K562 (cell line): ENCODE data around the gene BECN2. TPM values are rescaled to one million over a fixed set of nuclear protein-coding genes. Genes with fewer than 3 reads are reported as not detected.
A peak's percentile ranks its signal among the peaks of the same experiment; 100 is the strongest.

Source experiments
- ATF7 ChIP-seq: fragments of 450-650 bp; IDR thresholded peaks from 2 replicates; pipeline ENCODE4 v1.7.1; 2014; ENCODE audit warnings: mild to moderate bottlenecking, moderate library complexity
- BMI1 ChIP-seq: fragments of 150-350 bp; IDR thresholded peaks from 2 replicates; pipeline ENCODE4 v1.6.1; 2014; ENCODE audit warnings: low read length
- DIDO1 ChIP-seq: fragments of 450-650 bp; IDR thresholded peaks from 2 replicates; pipeline ENCODE4 v1.6.1; 2016; ENCODE audit warnings: low read depth, missing biosample characterization, missing genetic modification characterization
- HNRNPLL ChIP-seq: fragments of 200-400 bp; formaldehyde crosslinking; IDR thresholded peaks from 2 replicates; pipeline ENCODE4 v1.6.1; 2017; ENCODE audit warnings: low read length, low read depth, mild to moderate bottlenecking; ENCODE audit not compliant: poor library complexity, severe bottlenecking
- ILF3 ChIP-seq: fragments of 450-650 bp; IDR thresholded peaks from 2 replicates; pipeline ENCODE4 v1.6.1; 2018; ENCODE audit warnings: antibody characterized with exemption, mild to moderate bottlenecking, moderate library complexity, borderline replicate concordance
- JUNB ChIP-seq: fragments of 450-650 bp; formaldehyde crosslinking; conservative IDR thresholded peaks from 2 replicates; pipeline ENCODE4 v1.4.0; 2020; ENCODE audit warnings: mild to moderate bottlenecking
- L3MBTL2 ChIP-seq: fragments of 450-650 bp; IDR thresholded peaks from 2 replicates; pipeline ENCODE4 v1.6.1; 2016; ENCODE audit warnings: mild to moderate bottlenecking, moderate library complexity
- MEIS2 ChIP-seq: fragments of 450-650 bp; IDR thresholded peaks from 2 replicates; pipeline ENCODE4 v1.6.1; 2014; ENCODE audit warnings: mild to moderate bottlenecking; ENCODE audit not compliant: partially characterized antibody
- SMARCB1 ChIP-seq: IDR thresholded peaks from 2 replicates; pipeline ENCODE4 v1.6.1; 2011; ENCODE audit warnings: improper control_type of control experiment, low read depth; ENCODE audit not compliant: insufficient read length
- SP2 ChIP-seq: IDR thresholded peaks from 2 replicates; pipeline ENCODE4 v1.6.1; 2011; ENCODE audit warnings: mild to moderate bottlenecking, low read depth, low read length, moderate library complexity; ENCODE audit not compliant: poor library complexity, severe bottlenecking; ENCODE audit errors: extremely low read depth
- SRSF9 ChIP-seq: fragments of 200-400 bp; formaldehyde crosslinking; IDR thresholded peaks from 2 replicates; pipeline ENCODE4 v1.6.1; 2017; ENCODE audit warnings: low read depth, low read length, borderline replicate concordance
- TBP ChIP-seq: optimal IDR thresholded peaks from 2 replicates; pipeline ENCODE3; 2011; ENCODE audit warnings: low read depth, low read length, improper control_type of control experiment
- ZNF197 ChIP-seq: fragments of 200-800 bp; sonication (Bioruptor generic); IDR thresholded peaks from 2 replicates; pipeline ENCODE4 v1.6.1; 2016; ENCODE audit warnings: low read depth, missing genetic modification characterization, missing compliant biosample characterization
- ZNF280A ChIP-seq: fragments of 450-650 bp; IDR thresholded peaks from 2 replicates; pipeline ENCODE4 v1.6.1; 2018; ENCODE audit warnings: mild to moderate bottlenecking, low read depth; ENCODE audit not compliant: partially characterized antibody
- ZNF347 ChIP-seq: fragments of 450-650 bp; formaldehyde crosslinking; IDR thresholded peaks from 2 replicates; pipeline ENCODE4 v1.4.0; 2020; ENCODE audit warnings: low read depth, mild to moderate bottlenecking, moderate library complexity
- ZNF696 ChIP-seq: fragments of 250-450 bp; sonication (Bioruptor Pico); conservative IDR thresholded peaks from 2 replicates; pipeline ENCODE4 v1.4.0; 2020; ENCODE audit warnings: mild to moderate bottlenecking, moderate library complexity
- polyA plus RNA-seq, 8 experiments: library from polyadenylated mRNA; depleted of rRNA in 4 of 8; stranded (reverse) in 5 of 8; unstranded in 3 of 8; fragments of >200 nt; fragmentation: Nextera tagmentation in 2 of 8; fragmentation: Illumina TruSeq in 1 of 8; extraction: Ambion mirVana in 2 of 8; extraction: Trizol in 1 of 8; gene quantifications; 2 replicates each; pipeline versions ENCODE4 v1.2.1 to v1.2.3, GENCODE V29; 2011 to 2014; ENCODE audit warnings: inconsistent platforms in 1 of 8, missing spikeins in 1 of 8
- total RNA-seq, 7 experiments: library from RNA; depleted of rRNA in 6 of 7; stranded (reverse); fragments of >200 nt in 6 of 7; fragmentation: Illumina TruSeq in 2 of 7; extraction: Trizol in 2 of 7; gene quantifications; 2 replicates each; pipeline versions ENCODE4 v1.2.1 to v1.2.3, GENCODE V29; 2011 to 2021; ENCODE audit warnings: low replicate concordance in 1 of 7
- TF ChIP-seq, protein P1 (sequence below), 2 experiments: fragments of 450-650 bp; IDR thresholded peaks; 2 replicates each; pipeline ENCODE4 v1.6.1; 2018; ENCODE audit warnings: mild to moderate bottlenecking in 2 of 2, low read depth in 1 of 2; ENCODE audit not compliant: partially characterized antibody in 2 of 2
- TF ChIP-seq, protein P2 (sequence below): fragments of 450-650 bp; IDR thresholded peaks from 2 replicates; pipeline ENCODE4 v1.6.1; 2018; ENCODE audit not compliant: partially characterized antibody

Gene BECN2
- total and polyA plus RNA-seq, 9 of the 15 experiments (the other 6 are each of a cell fraction or from before 2014, with no cell fraction given): not detected

DNA sequence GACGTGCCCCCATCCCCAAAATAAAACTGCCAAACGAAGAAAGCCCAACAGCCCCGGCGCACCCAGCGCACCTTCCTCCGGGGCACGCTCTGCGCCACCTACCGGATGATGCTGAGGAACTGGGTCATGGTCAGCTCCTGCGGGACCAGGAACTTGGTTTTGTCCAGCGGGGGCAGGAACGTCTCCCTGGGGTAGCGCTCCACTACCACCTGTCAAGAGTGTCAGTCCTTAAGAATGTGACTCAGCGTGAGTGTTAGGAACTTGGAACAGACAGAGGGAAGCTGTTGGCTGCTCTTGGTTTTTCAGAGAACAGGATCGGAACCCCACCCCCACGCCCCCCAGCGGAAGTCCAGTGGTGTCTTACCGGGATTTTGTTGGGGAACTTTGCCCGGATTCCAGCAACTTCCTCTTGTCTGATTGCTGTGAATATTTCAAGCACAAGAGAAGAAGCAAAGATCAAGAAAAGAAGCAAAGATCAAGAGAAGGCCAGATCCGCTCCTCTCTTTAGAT, 40.9 kb downstream of the BECN2 start (continued):
- 0 out of 2 replicates have a peak, but pooled peaks have one; percentile 31 for TF ChIP-seq DIDO1 (tag)
- TF ChIP-seq, protein P1, sequence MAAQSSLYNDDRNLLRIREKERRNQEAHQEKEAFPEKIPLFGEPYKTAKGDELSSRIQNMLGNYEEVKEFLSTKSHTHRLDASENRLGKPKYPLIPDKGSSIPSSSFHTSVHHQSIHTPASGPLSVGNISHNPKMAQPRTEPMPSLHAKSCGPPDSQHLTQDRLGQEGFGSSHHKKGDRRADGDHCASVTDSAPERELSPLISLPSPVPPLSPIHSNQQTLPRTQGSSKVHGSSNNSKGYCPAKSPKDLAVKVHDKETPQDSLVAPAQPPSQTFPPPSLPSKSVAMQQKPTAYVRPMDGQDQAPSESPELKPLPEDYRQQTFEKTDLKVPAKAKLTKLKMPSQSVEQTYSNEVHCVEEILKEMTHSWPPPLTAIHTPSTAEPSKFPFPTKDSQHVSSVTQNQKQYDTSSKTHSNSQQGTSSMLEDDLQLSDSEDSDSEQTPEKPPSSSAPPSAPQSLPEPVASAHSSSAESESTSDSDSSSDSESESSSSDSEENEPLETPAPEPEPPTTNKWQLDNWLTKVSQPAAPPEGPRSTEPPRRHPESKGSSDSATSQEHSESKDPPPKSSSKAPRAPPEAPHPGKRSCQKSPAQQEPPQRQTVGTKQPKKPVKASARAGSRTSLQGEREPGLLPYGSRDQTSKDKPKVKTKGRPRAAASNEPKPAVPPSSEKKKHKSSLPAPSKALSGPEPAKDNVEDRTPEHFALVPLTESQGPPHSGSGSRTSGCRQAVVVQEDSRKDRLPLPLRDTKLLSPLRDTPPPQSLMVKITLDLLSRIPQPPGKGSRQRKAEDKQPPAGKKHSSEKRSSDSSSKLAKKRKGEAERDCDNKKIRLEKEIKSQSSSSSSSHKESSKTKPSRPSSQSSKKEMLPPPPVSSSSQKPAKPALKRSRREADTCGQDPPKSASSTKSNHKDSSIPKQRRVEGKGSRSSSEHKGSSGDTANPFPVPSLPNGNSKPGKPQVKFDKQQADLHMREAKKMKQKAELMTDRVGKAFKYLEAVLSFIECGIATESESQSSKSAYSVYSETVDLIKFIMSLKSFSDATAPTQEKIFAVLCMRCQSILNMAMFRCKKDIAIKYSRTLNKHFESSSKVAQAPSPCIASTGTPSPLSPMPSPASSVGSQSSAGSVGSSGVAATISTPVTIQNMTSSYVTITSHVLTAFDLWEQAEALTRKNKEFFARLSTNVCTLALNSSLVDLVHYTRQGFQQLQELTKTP (IDR thresholded peaks at IDR 0.05; ENCODE audit: low read depth in 1 of 2, partially characterized antibody in 2 of 2): peak in 1 of 2 experiments; percentile 62
- TF ChIP-seq ZNF280A: no peak
- TF ChIP-seq TBP: no peak
- no peak for TF ChIP-seq ZNF696 (CRISPR knock-in tag)
- no peak for TF ChIP-seq BMI1
- no peak for TF ChIP-seq SRSF9
- TF ChIP-seq SP2: no peak
- no peak for TF ChIP-seq JUNB
- TF ChIP-seq, protein P2, sequence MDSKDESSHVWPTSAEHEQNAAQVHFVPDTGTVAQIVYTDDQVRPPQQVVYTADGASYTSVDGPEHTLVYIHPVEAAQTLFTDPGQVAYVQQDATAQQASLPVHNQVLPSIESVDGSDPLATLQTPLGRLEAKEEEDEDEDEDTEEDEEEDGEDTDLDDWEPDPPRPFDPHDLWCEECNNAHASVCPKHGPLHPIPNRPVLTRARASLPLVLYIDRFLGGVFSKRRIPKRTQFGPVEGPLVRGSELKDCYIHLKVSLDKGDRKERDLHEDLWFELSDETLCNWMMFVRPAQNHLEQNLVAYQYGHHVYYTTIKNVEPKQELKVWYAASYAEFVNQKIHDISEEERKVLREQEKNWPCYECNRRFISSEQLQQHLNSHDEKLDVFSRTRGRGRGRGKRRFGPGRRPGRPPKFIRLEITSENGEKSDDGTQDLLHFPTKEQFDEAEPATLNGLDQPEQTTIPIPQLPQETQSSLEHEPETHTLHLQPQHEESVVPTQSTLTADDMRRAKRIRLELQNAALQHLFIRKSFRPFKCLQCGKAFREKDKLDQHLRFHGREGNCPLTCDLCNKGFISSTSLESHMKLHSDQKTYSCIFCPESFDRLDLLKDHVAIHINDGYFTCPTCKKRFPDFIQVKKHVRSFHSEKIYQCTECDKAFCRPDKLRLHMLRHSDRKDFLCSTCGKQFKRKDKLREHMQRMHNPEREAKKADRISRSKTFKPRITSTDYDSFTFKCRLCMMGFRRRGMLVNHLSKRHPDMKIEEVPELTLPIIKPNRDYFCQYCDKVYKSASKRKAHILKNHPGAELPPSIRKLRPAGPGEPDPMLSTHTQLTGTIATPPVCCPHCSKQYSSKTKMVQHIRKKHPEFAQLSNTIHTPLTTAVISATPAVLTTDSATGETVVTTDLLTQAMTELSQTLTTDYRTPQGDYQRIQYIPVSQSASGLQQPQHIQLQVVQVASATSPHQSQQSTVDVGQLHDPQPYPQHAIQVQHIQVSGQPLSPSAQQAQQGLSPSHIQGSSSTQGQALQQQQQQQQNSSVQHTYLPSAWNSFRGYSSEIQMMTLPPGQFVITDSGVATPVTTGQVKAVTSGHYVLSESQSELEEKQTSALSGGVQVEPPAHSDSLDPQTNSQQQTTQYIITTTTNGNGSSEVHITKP: peak; percentile 94
- TF ChIP-seq ATF7: peak; percentile 88
- peak; percentile 85 for TF ChIP-seq HNRNPLL
- TF ChIP-seq MEIS2: peak; percentile 75
- TF ChIP-seq SMARCB1: no peak
- TF ChIP-seq ZNF347 (CRISPR knock-in tag): no peak
- 0 out of 2 replicates have a peak, but pooled peaks have one; percentile 23 for TF ChIP-seq ZNF197 (CRISPR knock-in tag)
- TF ChIP-seq L3MBTL2: peak; percentile 59; the same call in 1 of the 2 replicates
- no peak for TF ChIP-seq ILF3
